Stimulated activated memory B cell treated with anti-CD40 and anti-IgM and Interleukin-4, amounts not matched to agents 10 μg/mL and 1 μg/mL and 100 μg/mL, for 72 hours (primary cell): Measurements from ENCODE around the gene PIBF1.
"Not testable (repeated sequence)": the region's sequence is repeated elsewhere in the genome, so short reads cannot be mapped to it uniquely, and the experiment has no call there.

Experiments
- ATAC-seq: fragments of 150-1000 bp; cut with Tn5 transposase; 2 replicates; pipeline ENCODE4 v1.10.0; 2021
- H3K27ac Mint-ChIP-seq: one replicate; pipeline ENCODE4 v1.8.0; 2022; ENCODE audit warnings: mild to moderate bottlenecking, mixed read lengths
- H3K27me3 Mint-ChIP-seq: one replicate; pipeline ENCODE4 v1.8.0; 2022; ENCODE audit warnings: mixed read lengths
- H3K36me3 Mint-ChIP-seq: one replicate; pipeline ENCODE4 v1.8.0; 2022; ENCODE audit warnings: mixed read lengths
- H3K4me1 Mint-ChIP-seq: one replicate; pipeline ENCODE4 v1.8.0; 2022; ENCODE audit warnings: mixed read lengths
- H3K4me3 Mint-ChIP-seq: one replicate; pipeline ENCODE4 v1.8.0; 2022; ENCODE audit warnings: mild to moderate bottlenecking, moderate library complexity, mixed read lengths
- H3K9me3 Mint-ChIP-seq: one replicate; pipeline ENCODE4 v1.8.0; 2022; ENCODE audit warnings: mixed read lengths

The PIBF1 gene

DNA sequence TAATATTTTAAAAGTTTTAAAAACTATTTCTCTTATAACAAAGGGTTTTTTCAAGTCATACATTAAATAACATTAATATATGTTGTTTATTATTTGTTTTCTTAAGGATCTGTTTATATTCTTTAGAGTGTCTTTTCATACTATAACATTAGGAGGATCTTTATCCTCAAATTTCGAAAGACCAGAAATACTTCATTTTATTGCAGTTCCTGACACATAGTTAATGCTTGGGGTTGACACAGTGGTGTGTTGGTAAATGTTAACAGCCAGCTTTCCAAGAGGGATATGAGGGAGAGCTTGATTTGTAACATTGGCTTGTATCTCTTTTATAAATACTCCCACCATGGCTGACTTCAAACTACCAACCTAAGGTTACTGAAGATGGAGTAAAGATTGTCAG lies 150.3 kb downstream of the PIBF1 start:
- ATAC-seq = no peak
- Mint-ChIP-seq H3K27ac (no peak overlapping the region), H3K4me1 (no peaks in the 10 kb centered on the region), H3K27me3 (no peaks in the 10 kb centered on the region), H3K4me3 (no peak overlapping the region), H3K36me3 (peaks cover 54% of the 10 kb centered on the region), H3K9me3 (no peaks in the 10 kb centered on the region)

DNA sequence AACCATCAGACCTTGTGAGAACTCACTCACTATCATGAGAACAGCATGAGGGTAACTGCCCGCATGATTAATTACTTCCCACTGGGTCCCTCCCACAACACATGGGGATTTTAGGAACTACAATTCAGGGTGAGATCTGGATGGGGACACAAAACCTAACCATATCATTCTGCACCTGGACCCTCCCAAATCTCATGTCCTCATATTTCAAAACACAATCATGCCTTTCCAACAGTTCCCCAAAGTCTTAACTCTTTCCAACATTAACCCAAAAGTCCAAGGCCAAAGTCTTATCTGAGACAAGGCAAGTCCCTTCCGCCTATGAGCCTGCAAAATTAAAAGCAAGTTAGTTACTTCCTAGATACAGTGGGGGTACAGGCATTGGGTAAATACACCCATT lies 164.3 kb downstream of the PIBF1 start:
- not testable (repeated sequence) for H3K27me3 Mint-ChIP-seq, H3K27ac Mint-ChIP-seq, ATAC-seq, H3K4me3 Mint-ChIP-seq, H3K9me3 Mint-ChIP-seq, H3K4me1 Mint-ChIP-seq
- peaks cover 75% of the 10 kb centered on the region for H3K36me3 Mint-ChIP-seq

DNA sequence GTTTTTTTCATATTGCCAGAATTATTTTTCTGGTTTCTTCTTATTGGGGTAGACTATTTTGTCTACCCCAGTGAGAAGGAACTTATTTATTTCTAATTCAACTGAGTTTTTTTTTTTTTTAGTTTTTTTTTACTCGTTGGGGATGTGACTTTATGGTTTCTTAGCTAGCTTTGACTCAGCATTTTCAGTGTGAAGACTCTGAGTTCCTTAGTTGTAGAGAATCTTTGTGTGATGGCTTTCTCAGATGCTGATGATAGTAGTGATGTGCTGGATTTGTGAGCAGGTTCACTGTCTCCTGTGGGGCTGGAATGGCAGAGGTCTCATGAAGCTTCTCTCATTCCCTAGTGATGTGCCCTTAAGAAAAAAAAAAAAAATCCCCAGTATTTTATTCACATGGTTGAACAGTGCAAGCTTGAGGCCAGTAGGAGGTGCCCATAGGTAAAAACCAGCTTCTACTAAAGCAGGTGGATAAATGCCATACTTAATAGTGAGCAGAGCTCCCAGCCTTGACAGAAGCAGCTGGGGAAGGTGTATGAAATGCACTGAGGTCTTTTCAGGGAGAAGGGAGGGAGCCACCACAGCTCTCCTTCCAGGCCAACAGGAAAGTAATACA lies 170.7 kb downstream of the PIBF1 start:
- H3K4me3 Mint-ChIP-seq = no peak overlapping the region
- ATAC-seq = no peak
- no peaks in the 10 kb centered on the region for H3K27me3 Mint-ChIP-seq
- no peaks in the 10 kb centered on the region for H3K4me1 Mint-ChIP-seq
- peaks cover 71% of the 10 kb centered on the region for H3K36me3 Mint-ChIP-seq
- H3K27ac Mint-ChIP-seq = no peak overlapping the region
- H3K9me3 Mint-ChIP-seq = peaks cover 8% of the 10 kb centered on the region

DNA sequence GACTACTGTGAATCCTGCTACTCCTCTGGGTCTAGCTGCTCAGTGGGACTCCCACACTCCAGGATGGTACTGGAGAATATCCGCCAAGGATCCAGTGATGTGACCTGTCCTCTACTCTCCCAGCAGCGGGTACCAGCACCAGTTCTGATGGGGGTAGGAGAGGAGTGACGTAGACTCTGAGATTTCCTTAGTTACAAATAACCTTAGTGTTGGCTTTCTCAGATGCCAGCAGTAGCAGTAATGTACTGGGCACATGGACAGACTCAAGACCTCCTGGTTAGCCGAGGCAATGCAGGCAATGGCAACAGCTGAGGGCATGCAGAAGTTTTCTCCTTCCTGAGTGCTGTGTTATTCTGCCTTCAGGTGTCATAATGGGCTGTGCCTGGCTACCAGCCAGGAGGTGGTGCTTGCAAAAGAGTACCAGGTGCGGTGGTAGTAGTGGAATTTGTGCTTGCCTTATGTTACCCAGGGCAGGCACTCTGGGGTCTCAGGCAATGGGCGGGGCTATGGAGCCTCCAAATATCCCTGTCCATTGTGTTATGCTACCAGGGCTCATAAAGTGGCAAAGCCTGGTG lies 171.5 kb downstream of the PIBF1 start:
- Mint-ChIP-seq H3K9me3 (peaks cover 8% of the 10 kb centered on the region), H3K27me3 (no peaks in the 10 kb centered on the region), H3K4me1 (no peaks in the 10 kb centered on the region), H3K4me3 (no peak overlapping the region), H3K27ac (no peak overlapping the region), H3K36me3 (peaks cover 66% of the 10 kb centered on the region)
- no peak for ATAC-seq

DNA sequence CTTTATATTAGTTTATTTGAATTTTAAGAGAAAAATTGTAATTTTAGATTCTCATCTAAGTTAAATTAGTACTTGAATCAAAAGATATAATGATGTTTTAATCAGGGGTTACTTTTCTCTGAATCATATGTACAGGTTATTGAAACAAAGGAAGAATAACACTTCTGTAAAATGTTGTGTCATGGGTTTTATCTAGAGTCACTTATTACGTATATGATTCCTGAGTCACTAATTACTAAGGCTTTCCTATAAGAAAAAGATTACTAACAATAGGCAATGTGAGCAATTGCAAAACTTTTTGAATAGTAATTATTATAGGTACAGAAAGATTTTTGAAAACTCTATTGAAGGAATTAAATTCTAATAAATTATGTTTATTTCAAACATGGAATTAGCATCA lies 177.7 kb downstream of the PIBF1 start:
- H3K4me3 Mint-ChIP-seq = no peak overlapping the region
- no peak overlapping the region for H3K27ac Mint-ChIP-seq
- ATAC-seq = no peak
- H3K4me1 Mint-ChIP-seq = peaks cover 16% of the 10 kb centered on the region
- H3K36me3 Mint-ChIP-seq = peaks cover 35% of the 10 kb centered on the region
- H3K27me3 Mint-ChIP-seq = no peaks in the 10 kb centered on the region
- H3K9me3 Mint-ChIP-seq = peaks cover 8% of the 10 kb centered on the region

DNA sequence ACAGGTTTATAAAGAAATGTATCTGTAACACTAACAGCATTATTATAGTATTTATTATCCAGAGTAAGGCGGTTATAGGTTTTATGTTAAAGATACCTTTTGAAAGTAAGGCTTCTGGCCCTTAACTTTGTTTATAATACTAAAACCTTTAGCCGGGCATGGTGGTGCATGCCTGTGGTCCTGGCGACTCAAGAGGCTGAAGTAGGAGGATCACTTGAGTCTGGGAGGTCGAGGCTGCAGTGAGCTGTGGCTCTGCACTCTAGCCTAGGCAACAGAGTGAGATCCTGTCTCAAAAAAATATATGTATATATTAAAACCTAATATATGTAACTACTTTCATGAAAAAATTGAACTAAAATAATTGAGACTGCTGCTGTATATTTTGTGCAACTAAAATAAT lies 178.2 kb downstream of the PIBF1 start:
- no peaks in the 10 kb centered on the region for H3K27me3 Mint-ChIP-seq
- no peak overlapping the region for H3K4me3 Mint-ChIP-seq
- ATAC-seq = no peak
- H3K9me3 Mint-ChIP-seq = peaks cover 8% of the 10 kb centered on the region
- H3K27ac Mint-ChIP-seq = no peak overlapping the region
- peaks cover 16% of the 10 kb centered on the region for H3K4me1 Mint-ChIP-seq
- peaks cover 33% of the 10 kb centered on the region for H3K36me3 Mint-ChIP-seq

DNA sequence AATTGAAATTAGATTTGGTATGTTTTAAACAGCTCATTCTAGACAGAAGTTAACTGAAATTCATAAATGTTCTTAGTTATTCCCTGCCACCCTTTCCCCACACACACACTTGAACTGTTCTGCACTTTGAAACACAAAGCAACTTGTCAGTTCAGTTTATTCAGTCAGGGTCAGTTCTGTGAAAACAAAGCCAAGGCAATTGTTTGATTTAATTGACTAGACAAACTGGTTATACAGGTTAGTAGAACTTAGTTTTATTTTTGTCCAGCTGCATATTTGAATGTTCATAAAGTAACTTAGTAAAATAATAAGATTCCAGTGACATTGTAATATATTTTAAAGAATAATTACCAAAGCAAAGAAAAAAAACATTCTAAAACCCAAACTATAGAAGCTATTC lies 178.6 kb downstream of the PIBF1 start:
- Mint-ChIP-seq H3K36me3 (peaks cover 30% of the 10 kb centered on the region), H3K27ac (no peak overlapping the region), H3K4me3 (no peak overlapping the region), H3K4me1 (peaks cover 16% of the 10 kb centered on the region), H3K27me3 (no peaks in the 10 kb centered on the region), H3K9me3 (peaks cover 8% of the 10 kb centered on the region)
- ATAC-seq = no peak

DNA sequence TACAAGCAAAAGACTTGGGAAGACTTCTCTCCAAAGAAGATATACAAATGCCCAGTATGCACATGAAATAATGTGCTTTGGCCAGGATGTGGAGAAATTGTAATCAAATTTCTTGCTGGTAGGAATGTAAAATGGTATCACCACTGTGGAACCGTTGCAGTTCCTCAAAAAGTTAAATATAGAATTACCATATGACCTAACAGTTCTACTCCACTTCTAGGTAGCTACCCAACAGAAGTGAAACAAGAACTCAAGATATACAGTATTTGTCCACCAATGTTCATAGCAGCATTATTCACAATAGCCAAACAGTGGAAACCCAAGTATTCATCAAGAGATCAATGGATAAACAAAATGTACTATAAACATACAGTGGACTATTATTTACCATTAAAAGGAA lies 181.8 kb downstream of the PIBF1 start:
- peaks cover 16% of the 10 kb centered on the region for H3K4me1 Mint-ChIP-seq
- H3K27ac Mint-ChIP-seq = no peak overlapping the region
- ATAC-seq = peak; percentile 82
- peaks cover 12% of the 10 kb centered on the region for H3K36me3 Mint-ChIP-seq
- no peaks in the 10 kb centered on the region for H3K27me3 Mint-ChIP-seq
- H3K9me3 Mint-ChIP-seq = no peaks in the 10 kb centered on the region
- H3K4me3 Mint-ChIP-seq = no peak overlapping the region

DNA sequence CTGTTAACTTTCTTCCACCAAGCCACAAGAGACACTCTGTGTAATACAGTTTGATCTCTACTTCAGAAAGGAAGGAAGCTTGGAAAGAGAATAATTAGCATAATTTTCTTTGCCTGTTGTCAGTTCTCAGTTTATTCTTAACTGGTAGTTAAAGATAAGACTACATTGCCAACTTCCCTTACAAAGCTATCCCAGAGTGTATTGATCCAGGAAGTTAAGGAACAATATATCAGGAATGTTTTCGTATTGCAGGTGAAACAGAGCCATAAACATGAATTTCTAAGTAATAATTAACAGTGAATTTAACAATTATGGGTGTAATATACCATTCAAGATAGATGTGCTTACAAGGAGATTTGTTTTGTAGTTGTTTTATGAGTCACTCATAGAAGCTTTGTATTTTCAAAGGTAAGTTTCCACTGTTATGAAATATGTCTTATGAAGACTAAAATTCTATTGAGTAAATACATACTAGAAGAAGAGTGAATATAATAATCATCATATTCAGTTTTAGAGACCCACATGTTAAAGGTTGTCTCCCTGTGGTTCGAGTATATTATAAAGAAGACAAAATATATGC lies 188.5 kb downstream of the PIBF1 start:
- Mint-ChIP-seq H3K4me1 (no peaks in the 10 kb centered on the region), H3K4me3 (no peak overlapping the region), H3K27me3 (no peaks in the 10 kb centered on the region), H3K9me3 (no peaks in the 10 kb centered on the region), H3K36me3 (peaks cover 18% of the 10 kb centered on the region), H3K27ac (no peak overlapping the region)
- ATAC-seq = no peak

DNA sequence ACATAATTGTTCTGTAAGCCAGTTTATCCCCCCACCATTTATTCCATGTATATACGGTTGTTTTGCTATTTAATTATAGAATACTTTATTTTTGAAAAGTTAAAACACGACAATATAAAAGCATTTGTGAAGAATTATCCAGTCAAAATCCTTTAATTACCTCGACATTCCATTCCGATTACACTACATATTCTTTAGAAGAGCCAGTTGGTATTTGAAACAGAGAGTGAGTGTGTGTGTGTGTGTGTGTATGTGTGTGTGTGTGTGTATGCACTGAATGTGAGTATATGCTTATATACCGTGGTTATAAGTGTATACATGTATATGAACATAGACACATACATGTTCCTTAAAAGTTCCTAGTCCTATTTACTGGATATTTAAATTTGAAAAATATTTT lies 189.0 kb downstream of the PIBF1 start:
- no peaks in the 10 kb centered on the region for H3K4me1 Mint-ChIP-seq
- no peaks in the 10 kb centered on the region for H3K27me3 Mint-ChIP-seq
- no peaks in the 10 kb centered on the region for H3K9me3 Mint-ChIP-seq
- H3K36me3 Mint-ChIP-seq = peaks cover 23% of the 10 kb centered on the region
- H3K27ac Mint-ChIP-seq = no peak overlapping the region
- ATAC-seq = no peak
- no peak overlapping the region for H3K4me3 Mint-ChIP-seq

DNA sequence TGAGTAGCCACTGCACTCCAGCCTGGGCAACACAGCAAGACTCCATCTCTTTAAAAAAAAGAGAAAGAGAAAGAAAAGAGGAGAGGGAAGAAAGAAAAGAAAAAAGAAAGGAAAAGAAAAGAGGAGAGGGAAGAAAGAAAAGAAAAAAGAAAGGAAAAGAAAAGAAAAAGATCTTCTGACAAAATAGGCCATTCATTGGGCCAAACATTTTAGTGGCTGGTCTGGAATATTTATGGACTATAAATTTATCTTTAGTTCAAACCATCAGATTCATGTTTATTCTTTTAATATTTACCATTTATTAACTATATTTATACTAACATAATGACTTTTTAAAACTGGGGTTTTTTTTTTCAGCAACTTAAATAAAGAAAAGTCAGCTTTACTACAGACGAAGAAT lies 191.3 kb downstream of the PIBF1 start:
- H3K9me3 Mint-ChIP-seq = no peaks in the 10 kb centered on the region
- H3K27me3 Mint-ChIP-seq = no peaks in the 10 kb centered on the region
- H3K36me3 Mint-ChIP-seq = peaks cover 33% of the 10 kb centered on the region
- ATAC-seq = no peak
- no peak overlapping the region for H3K27ac Mint-ChIP-seq
- no peaks in the 10 kb centered on the region for H3K4me1 Mint-ChIP-seq
- no peak overlapping the region for H3K4me3 Mint-ChIP-seq

DNA sequence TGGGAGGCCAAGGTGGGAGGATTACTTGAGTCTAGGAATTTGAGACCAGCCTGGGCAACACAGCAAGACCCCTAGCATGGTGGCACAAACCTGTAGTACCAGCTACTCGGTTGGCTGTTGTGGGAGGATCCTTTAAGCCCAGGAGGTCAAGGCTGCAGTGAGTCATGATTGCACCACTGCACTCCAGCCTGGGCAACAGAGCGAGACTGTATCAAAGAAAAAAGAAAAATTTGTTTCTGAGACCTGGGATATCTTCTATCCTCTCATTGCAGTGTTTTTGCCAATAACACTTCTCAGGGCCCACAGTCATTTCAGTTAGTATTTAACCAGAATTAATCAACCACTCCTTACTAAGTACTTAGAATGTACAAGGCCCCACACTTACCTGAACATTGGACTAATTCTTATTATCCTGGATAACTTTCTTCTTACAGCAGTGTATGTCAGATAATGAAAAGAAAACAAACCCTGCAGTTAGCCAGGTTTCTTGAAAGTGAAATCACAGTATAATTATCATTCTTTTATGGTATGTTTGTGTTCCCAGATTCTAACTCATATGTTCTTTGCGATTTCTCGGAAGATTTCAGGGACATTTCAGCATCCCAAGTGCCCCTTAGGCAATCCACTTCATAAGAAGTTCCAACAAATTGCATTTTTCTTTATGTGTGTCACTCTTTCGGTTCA lies 201.3 kb downstream of the PIBF1 start:
- ATAC-seq = no peak
- H3K27ac Mint-ChIP-seq = no peak overlapping the region
- H3K9me3 Mint-ChIP-seq = no peaks in the 10 kb centered on the region
- H3K4me3 Mint-ChIP-seq = no peak overlapping the region
- no peaks in the 10 kb centered on the region for H3K4me1 Mint-ChIP-seq
- no peaks in the 10 kb centered on the region for H3K27me3 Mint-ChIP-seq
- peaks cover 20% of the 10 kb centered on the region for H3K36me3 Mint-ChIP-seq

DNA sequence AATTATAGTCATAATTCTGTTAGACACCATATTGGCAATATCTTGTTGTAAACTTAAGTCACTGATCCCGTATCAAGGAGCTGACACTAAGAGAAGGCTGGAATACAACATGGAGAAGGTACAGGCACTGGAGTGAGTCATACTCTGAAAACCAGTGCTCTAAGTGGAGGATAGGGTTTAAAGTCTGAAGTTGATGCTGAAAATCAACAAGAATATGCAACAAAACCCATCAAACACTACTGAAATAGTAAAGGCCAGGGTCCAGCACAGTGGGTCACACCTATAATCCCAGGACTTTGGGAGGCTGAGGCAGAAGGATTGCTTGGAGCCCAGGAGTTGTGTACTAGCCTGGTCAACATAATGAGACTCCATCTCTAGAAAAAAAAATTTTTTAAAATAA lies 203.7 kb downstream of the PIBF1 start:
- Mint-ChIP-seq H3K27ac (no peak overlapping the region), H3K9me3 (no peaks in the 10 kb centered on the region), H3K4me3 (no peak overlapping the region), H3K36me3 (peaks cover 13% of the 10 kb centered on the region), H3K27me3 (no peaks in the 10 kb centered on the region), H3K4me1 (no peaks in the 10 kb centered on the region)
- no peak for ATAC-seq

DNA sequence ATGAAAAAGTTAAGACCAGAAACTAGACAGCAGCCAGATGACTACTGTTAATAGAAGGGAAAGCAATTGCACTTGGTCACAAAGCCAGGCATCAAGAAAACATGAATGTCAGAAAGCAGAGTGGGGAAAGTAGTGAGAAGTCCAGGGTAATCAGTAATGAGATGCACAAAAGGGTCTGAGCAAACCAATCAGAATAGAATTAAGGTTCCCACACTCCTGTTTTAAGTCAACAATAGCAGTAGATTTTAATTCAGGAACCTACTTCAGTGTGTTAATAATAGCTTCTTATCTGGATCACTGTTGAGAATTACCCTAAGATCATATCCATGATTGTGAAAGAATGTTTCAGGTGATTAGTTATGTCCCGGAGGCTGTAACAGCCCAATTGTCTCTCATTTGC lies 204.3 kb downstream of the PIBF1 start:
- no peak overlapping the region for H3K4me3 Mint-ChIP-seq
- H3K27me3 Mint-ChIP-seq = no peaks in the 10 kb centered on the region
- no peak overlapping the region for H3K27ac Mint-ChIP-seq
- H3K9me3 Mint-ChIP-seq = no peaks in the 10 kb centered on the region
- ATAC-seq = no peak
- H3K4me1 Mint-ChIP-seq = no peaks in the 10 kb centered on the region
- H3K36me3 Mint-ChIP-seq = peaks cover 13% of the 10 kb centered on the region

DNA sequence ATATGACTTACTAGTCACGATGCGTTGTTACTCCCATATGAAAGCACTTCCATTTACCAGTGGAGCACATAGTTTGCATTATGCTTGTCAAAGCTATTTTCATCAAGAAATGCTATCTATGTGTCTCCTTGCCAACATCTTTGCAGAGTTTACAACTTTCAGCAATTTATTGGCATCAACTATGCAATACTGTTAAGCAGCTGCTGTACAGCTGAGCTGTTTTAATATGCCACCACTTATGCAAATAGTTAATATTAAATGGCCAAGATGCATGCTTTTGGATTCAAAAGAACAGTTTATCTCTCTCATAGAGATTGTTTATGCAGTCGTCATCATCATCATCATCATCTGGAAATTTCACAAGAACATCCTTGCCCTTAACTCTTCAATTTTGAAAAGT lies 209.0 kb downstream of the PIBF1 start:
- Mint-ChIP-seq H3K36me3 (peaks cover 36% of the 10 kb centered on the region), H3K27me3 (no peaks in the 10 kb centered on the region), H3K4me1 (no peaks in the 10 kb centered on the region), H3K4me3 (no peak overlapping the region), H3K9me3 (no peaks in the 10 kb centered on the region), H3K27ac (no peak overlapping the region)
- no peak for ATAC-seq

DNA sequence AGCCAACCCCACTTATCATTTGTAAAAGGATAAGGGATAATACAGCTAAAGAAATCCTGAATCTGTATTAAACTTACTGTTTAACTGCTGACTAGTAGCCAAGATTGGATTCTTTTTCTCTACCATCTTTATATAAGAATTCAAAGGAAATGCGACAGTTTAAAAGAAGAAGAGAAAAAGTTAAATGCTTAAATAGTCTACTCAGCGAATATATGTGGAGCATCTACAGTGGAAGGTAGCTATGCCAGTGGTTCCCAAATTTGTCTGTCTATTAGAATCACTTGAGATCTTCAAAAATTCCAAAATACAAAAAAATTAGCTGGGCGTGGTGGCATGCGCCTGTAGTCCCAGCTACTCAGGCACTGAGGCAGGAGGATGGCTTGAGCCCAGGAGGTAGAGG lies 216.1 kb downstream of the PIBF1 start:
- Mint-ChIP-seq H3K27me3 (no peaks in the 10 kb centered on the region), H3K36me3 (peaks cover 36% of the 10 kb centered on the region), H3K4me1 (no peaks in the 10 kb centered on the region), H3K9me3 (no peaks in the 10 kb centered on the region), H3K27ac (no peak overlapping the region), H3K4me3 (no peak overlapping the region)
- no peak for ATAC-seq
